ENCODE data around the gene OR5B12. TPM values are rescaled to one million over a fixed set of nuclear protein-coding genes. Genes with fewer than 3 reads are reported as not detected.

The OR5B12 gene
- total RNA-seq, 2 experiments from 2014 or later, result 0.14 TPM; not detected in 1

- H3K27ac Mint-ChIP-seq, result no peak overlapping the region
- intact Hi-C loops (cut with micrococcal nuclease), result no loop called here
- TF ChIP-seq CTCF (IDR thresholded peaks at IDR 0.05), result no peak
- ChIA-PET CTCF (no interaction called here), POLR2A (no interaction called here)
- no peaks in the 10 kb centered on the region for H3K4me1 Mint-ChIP-seq (ENCODE audit: low read depth)
- DNase-seq (no peak), ATAC-seq (no peak)
- H3K4me3 Mint-ChIP-seq, result no peak overlapping the region
- no peaks in the 10 kb centered on the region for H3K36me3 Mint-ChIP-seq (ENCODE audit: low read depth)
- peaks cover 3% of the 10 kb centered on the region for H3K27me3 Mint-ChIP-seq
- peaks cover 5% of the 10 kb centered on the region for H3K9me3 Mint-ChIP-seq
Measured at GRCh38 chr11:58466293-58466692, 24.3 kb upstream of the OR5B12 start.

- Mint-ChIP-seq H3K36me3 (ENCODE audit: low read depth) (no peaks in the 10 kb centered on the region), H3K27ac (no peak overlapping the region), H3K4me3 (no peak overlapping the region), H3K27me3 (peaks cover 3% of the 10 kb centered on the region), H3K9me3 (peaks cover 3% of the 10 kb centered on the region), H3K4me1 (ENCODE audit: low read depth) (no peaks in the 10 kb centered on the region)
- ChIA-PET POLR2A (no interaction called here), CTCF (no interaction called here)
- ATAC-seq (no peak), DNase-seq (no peak)
- no peak for TF ChIP-seq CTCF (IDR thresholded peaks at IDR 0.05)
- intact Hi-C loops (cut with micrococcal nuclease), result no loop called here
Measured at GRCh38 chr11:58465690-58466089, 23.7 kb upstream of the OR5B12 start.

GRCh38 chr11:58451585-58451984 is 9.5 kb upstream of the OR5B12 start:
- intact Hi-C loops (cut with micrococcal nuclease), result no loop called here
- Mint-ChIP-seq H3K9me3 (no peaks in the 10 kb centered on the region), H3K4me1 (ENCODE audit: low read depth) (peaks cover 9% of the 10 kb centered on the region), H3K27ac (no peak overlapping the region), H3K4me3 (no peak overlapping the region), H3K36me3 (ENCODE audit: low read depth) (no peaks in the 10 kb centered on the region), H3K27me3 (peaks cover 2% of the 10 kb centered on the region)
- no peak for TF ChIP-seq CTCF (IDR thresholded peaks at IDR 0.05)
- ATAC-seq (no peak), DNase-seq (no peak)
- CTCF ChIA-PET, result no interaction called here
- POLR2A ChIA-PET, result no interaction called here

- DNase-seq (no peak), ATAC-seq (no peak)
- Mint-ChIP-seq H3K27me3 (no peaks in the 10 kb centered on the region), H3K27ac (no peak overlapping the region), H3K9me3 (no peaks in the 10 kb centered on the region), H3K36me3 (ENCODE audit: low read depth) (no peaks in the 10 kb centered on the region), H3K4me1 (ENCODE audit: low read depth) (peaks cover 3% of the 10 kb centered on the region), H3K4me3 (no peak overlapping the region)
- CTCF ChIA-PET, result no interaction called here
- no peak for TF ChIP-seq CTCF (IDR thresholded peaks at IDR 0.05)
- intact Hi-C loops (cut with micrococcal nuclease), result no loop called here
- POLR2A ChIA-PET, result no interaction called here
Measured at GRCh38 chr11:58446294-58446693, 4.3 kb upstream of the OR5B12 start.

GRCh38 chr11:58444300-58444699 is 2.3 kb upstream of the OR5B12 start:
- no peak for DNase-seq
- TF ChIP-seq CTCF (IDR thresholded peaks at IDR 0.05), result no peak
- Mint-ChIP-seq H3K27me3 (no peaks in the 10 kb centered on the region), H3K4me3 (no peak overlapping the region), H3K27ac (no peak overlapping the region), H3K9me3 (no peaks in the 10 kb centered on the region), H3K4me1 (ENCODE audit: low read depth) (no peaks in the 10 kb centered on the region), H3K36me3 (ENCODE audit: low read depth) (no peaks in the 10 kb centered on the region)
- intact Hi-C loops (cut with micrococcal nuclease), result no loop called here
- ChIA-PET CTCF (no interaction called here), POLR2A (no interaction called here)
- no peak for ATAC-seq
